H1 (cell line): Measurements from ENCODE around the gene RGS11. TPM values are rescaled to one million over a fixed set of nuclear protein-coding genes. Genes with fewer than 3 reads are reported as not detected.

Source experiments
- CREB1 ChIP-seq: IDR thresholded peaks from 2 replicates; pipeline ENCODE4 v1.6.1; 2012; ENCODE audit warnings: inconsistent platforms
- FOSL1 ChIP-seq: IDR thresholded peaks from 2 replicates; pipeline ENCODE4 v1.6.1; 2011; ENCODE audit warnings: mild to moderate bottlenecking, low read depth, low read length, moderate library complexity; ENCODE audit not compliant: insufficient read depth
- polyA plus RNA-seq, 7 experiments: library from polyadenylated mRNA; depleted of rRNA in 3 of 7; stranded (reverse) in 5 of 7; unstranded in 2 of 7; fragments of >200 nt in 5 of 7; fragments of 200-250 nt in 2 of 7; gene quantifications; 1 replicate in 5 of 7; 2 replicates in 1 of 7; 4 replicates in 1 of 7; pipeline versions ENCODE4 v1.2.1 to v1.2.3, GENCODE V29; 2011 to 2013; ENCODE audit warnings: missing spikeins in 2 of 7, mixed read lengths in 2 of 7
- total RNA-seq: library from RNA; stranded (reverse); fragmentation: NEBNext Ultra II Directional; extraction: Animal tissue kit (Norgen Biotek cat#: 25700); gene quantifications from 2 replicates; pipeline ENCODE4 v1.2.1, GENCODE V29; 2021

The RGS11 gene
- total and polyA plus RNA-seq, 2 of the 8 experiments (the other 6 are each of a cell fraction or from before 2014, with no cell fraction given): 0.84 to 1.2 TPM

DNA sequence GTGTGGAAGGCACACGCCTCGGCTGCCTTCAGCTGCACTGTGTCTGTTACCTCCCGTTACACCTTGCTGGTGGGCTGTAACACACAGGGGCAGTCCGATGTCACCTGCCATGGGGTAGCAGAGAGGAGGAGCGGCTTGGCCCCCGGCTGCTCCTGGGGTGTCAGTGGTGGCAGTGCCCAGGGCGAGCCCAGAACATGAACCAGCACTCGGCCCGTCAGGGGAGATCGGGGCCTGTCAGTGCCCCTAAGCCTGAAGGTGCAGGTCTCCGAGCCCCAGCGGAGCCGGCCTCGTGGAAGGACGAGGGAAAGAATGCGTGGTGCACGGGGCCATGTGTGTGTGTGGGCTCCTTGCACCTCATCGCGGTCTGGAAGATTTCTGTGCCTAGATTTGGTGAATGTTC, 15.4 kb downstream of the RGS11 start (continued):
- TF ChIP-seq FOSL1: no peak
- no peak for TF ChIP-seq CREB1
- TF ChIP-seq, all 59 proteins: peak for 0
